C4-2B (cell line): ENCODE data around the gene TESK2.
"Not testable (repeated sequence)": the region's sequence is repeated elsewhere in the genome, so short reads cannot be mapped to it uniquely, and the experiment has no call there.

Experiments used
- H3K27ac ChIP-seq: fragments of 450-650 bp; 2 replicates; pipeline ENCODE4 v1.5.1; 2017
- ZFX ChIP-seq: fragments of 450-650 bp; IDR thresholded peaks from 2 replicates; pipeline ENCODE4 v1.6.1; 2017
- TF ChIP-seq, protein P1 (sequence below): fragments of 450-650 bp; conservative IDR thresholded peaks from 2 replicates; pipeline ENCODE4 v1.5.1; 2017; ENCODE audit warnings: mild to moderate bottlenecking

The TESK2 gene

GRCh38 chr1:45386219-45386618 lies 104.7 kb downstream of the TESK2 start:
- no peak overlapping the region for H3K27ac ChIP-seq
- no peak for TF ChIP-seq ZFX
- TF ChIP-seq, protein P1, sequence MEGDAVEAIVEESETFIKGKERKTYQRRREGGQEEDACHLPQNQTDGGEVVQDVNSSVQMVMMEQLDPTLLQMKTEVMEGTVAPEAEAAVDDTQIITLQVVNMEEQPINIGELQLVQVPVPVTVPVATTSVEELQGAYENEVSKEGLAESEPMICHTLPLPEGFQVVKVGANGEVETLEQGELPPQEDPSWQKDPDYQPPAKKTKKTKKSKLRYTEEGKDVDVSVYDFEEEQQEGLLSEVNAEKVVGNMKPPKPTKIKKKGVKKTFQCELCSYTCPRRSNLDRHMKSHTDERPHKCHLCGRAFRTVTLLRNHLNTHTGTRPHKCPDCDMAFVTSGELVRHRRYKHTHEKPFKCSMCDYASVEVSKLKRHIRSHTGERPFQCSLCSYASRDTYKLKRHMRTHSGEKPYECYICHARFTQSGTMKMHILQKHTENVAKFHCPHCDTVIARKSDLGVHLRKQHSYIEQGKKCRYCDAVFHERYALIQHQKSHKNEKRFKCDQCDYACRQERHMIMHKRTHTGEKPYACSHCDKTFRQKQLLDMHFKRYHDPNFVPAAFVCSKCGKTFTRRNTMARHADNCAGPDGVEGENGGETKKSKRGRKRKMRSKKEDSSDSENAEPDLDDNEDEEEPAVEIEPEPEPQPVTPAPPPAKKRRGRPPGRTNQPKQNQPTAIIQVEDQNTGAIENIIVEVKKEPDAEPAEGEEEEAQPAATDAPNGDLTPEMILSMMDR: no peak

DNA sequence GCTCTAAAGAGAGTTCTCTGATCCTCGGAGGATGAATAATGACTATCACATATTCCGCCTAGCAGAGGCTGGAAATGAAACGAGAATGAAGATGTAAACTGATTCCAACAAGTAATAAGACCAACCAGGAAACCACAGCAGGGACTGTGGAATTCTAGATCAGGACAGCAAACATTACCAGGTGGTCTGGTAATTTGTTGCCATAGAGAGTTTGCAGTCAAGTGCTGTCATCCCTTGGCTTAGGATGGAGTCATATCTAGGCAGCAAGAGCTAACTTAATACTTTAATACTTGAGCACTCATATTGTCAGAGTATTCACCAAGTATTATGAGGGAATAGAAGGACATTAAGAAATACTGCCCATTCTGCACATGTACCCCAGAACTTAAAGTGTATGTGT lies 105.7 kb downstream of the TESK2 start:
- TF ChIP-seq, protein P1: no peak
- no peak for TF ChIP-seq ZFX
- no peak overlapping the region for H3K27ac ChIP-seq

DNA sequence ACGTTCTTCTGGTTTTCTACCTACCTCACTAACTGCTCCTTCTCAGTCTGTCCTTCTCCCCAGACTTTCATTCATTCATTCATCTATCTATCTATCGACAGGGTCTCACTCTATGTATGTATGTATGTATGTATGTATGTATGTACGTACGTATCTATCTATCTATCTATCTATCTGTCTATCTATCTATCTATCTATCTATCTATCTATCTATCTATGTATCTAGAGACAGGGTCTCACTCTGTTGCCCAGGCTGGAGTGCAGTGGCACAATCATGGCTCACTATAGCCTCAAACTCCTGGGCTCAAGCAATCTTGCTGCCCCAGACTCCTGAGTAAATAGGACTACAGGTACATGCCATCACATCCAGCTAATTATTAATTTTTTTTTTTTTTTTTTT lies 106.8 kb downstream of the TESK2 start:
- not testable (repeated sequence) for H3K27ac ChIP-seq

DNA sequence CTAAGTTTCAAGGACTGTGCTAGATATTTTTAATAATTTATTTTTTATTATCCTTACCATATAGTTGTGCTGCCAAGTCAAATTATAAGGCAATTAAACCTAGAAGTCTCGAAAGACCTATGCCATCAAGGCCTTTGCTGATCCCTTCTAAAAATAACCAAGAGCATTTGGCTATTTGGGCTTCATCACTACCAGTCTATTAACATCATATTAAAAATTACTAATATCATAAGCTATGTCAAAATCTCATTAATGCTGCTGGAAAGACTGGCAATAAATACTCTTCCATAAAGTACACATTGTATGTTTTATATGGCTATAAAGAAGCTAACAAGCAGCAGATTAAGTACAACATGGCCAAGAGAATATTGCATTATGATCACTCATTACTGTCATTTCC lies 107.8 kb downstream of the TESK2 start:
- H3K27ac ChIP-seq: no peak overlapping the region
- TF ChIP-seq, protein P1: no peak
- no peak for TF ChIP-seq ZFX

DNA sequence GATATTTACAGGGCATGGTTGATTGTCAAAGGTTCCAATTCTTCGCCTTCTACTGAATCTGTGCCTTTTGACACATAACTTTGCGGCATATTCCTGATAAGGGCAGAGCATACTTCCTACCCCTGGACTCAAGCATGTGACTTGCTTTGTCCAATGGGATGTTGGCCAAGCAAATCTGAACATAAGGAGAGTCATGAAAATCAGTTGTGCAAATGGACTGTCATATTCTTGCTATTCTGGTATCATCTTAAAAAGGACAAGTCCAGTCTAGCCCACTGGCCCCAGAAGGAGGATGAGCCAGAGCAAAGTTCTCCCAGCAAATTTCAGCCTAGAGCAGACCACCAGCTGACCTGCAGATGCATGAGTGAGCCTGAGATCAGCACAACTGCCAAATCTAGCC lies 109.7 kb downstream of the TESK2 start:
- H3K27ac ChIP-seq: no peak overlapping the region
- TF ChIP-seq, protein P1: no peak
- no peak for TF ChIP-seq ZFX

- TF ChIP-seq ZFX: no peak
- TF ChIP-seq, protein P1: no peak
- no peak overlapping the region for H3K27ac ChIP-seq
Observed at GRCh38 chr1:45380730-45381129, 110.2 kb downstream of the TESK2 start.

DNA sequence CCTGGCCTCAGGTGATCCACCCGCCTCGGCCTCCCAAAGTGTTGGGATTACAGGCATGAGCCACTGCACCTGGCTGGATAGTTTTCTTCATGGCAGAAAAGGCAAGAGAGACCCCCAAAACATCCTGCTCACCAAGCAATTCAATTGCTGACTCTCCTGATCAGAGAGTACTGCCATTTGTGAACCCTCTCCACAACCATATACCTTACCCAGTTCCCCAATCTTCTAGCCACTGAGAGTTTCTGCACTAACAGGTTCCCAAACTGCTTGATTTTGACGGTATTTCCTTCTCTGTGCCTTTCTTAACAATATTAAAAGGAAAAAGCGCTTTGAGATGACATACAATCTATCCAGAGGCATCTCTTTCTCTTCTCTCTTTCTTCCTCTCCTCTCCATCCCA lies 110.8 kb downstream of the TESK2 start:
- TF ChIP-seq ZFX: no peak
- TF ChIP-seq, protein P1: no peak
- H3K27ac ChIP-seq: no peak overlapping the region

- TF ChIP-seq, protein P1: no peak
- TF ChIP-seq ZFX: no peak
- no peak overlapping the region for H3K27ac ChIP-seq
Observed at GRCh38 chr1:45379524-45379923, 111.4 kb downstream of the TESK2 start.
